ENCODE measurements around the gene TMEM63B. TPM values are rescaled to one million over a fixed set of nuclear protein-coding genes. Genes with fewer than 3 reads are reported as not detected.

TMEM63B gene
- total and polyA plus RNA-seq, 9 of the 15 experiments (the other 6 are each of a cell fraction or from before 2014, with no cell fraction given) = 0.14 to 39.4 (median 14.4) TPM

GRCh38 chr6:44133981-44134711 is 6.8 kb downstream of the TMEM63B start (continued):
- TF ChIP-seq PTBP1 (IDR thresholded peaks at IDR 0.05; ENCODE audit: low read depth, low read length) (no peak), NFRKB (IDR thresholded peaks at IDR 0.05; ENCODE audit: low read depth) (no peak), PCBP1 (IDR thresholded peaks at IDR 0.05; ENCODE audit: low read depth, low read length, poor library complexity, severe bottlenecking) (no peak), ID3 (CRISPR knock-in tag; IDR thresholded peaks at IDR 0.05) (no peak), ID3 (tag; IDR thresholded peaks at IDR 0.05) (0 out of 2 replicates have a peak, but pooled peaks have one; percentile 51), PCBP2 (IDR thresholded peaks at IDR 0.05; ENCODE audit: low read depth, low read length, poor library complexity, severe bottlenecking) (no peak), ARID3B (CRISPR knock-in tag; IDR thresholded peaks at IDR 0.05; ENCODE audit: borderline replicate concordance) (no peak), FOXJ2 (tag; IDR thresholded peaks at IDR 0.05) (peak; percentile 77), SETDB1 (IDR thresholded peaks at IDR 0.05; ENCODE audit: low read length) (no peak), CTCFL (IDR thresholded peaks at IDR 0.05; ENCODE audit: borderline replicate concordance, insufficient read depth, low read depth, low read length, poor library complexity, severe bottlenecking) (peak; percentile 13), GATA2 (CRISPR knock-in tag; IDR thresholded peaks at IDR 0.05) (peak; percentile 79), ZNF175 (CRISPR knock-in tag; IDR thresholded peaks at IDR 0.05; ENCODE audit: low read depth) (no peak), ZNF143 (CRISPR knock-in tag; IDR thresholded peaks at IDR 0.05) (no peak), ZNF583 (CRISPR knock-in tag; IDR thresholded peaks at IDR 0.05) (no peak), GATAD2A (IDR thresholded peaks at IDR 0.05) (peak; percentile 99), TFAP4 (CRISPR knock-in tag; IDR thresholded peaks at IDR 0.05; ENCODE audit: borderline replicate concordance) (peak; percentile 92), ZNF316 (IDR thresholded peaks at IDR 0.05) (no peak), PRMT5 (CRISPR knock-in tag; IDR thresholded peaks at IDR 0.05) (no peak), BRD4 (IDR thresholded peaks at IDR 0.05) (no peak), CTBP1 (IDR thresholded peaks at IDR 0.05; ENCODE audit: borderline replicate concordance) (no peak; the same call in 1 of the 2 replicates), SMC3 (conservative IDR thresholded peaks at IDR 0.05; ENCODE audit: insufficient read depth, low read depth, low read length) (no peak), ZNF3 (CRISPR knock-in tag; IDR thresholded peaks at IDR 0.05) (no peak), HES1 (IDR thresholded peaks at IDR 0.05; ENCODE audit: low read depth) (no peak)
